HEK293 (cell line): ENCODE results near the gene SLC33A1.

ENCODE experiments used
- CTCF ChIA-PET: fragments of 350-600 bp; formaldehyde crosslinking; extraction: SDS; loops from one replicate; lab custom pipeline; 2021; ENCODE audit warnings: antibody characterized with exemption; lab: Yijun Ruan, JAX
- POLR2A ChIA-PET: fragments of 300-600 bp; formaldehyde crosslinking; extraction: SDS; loops from one replicate; lab custom pipeline; 2020; ENCODE audit warnings: antibody characterized with exemption, inconsistent platforms; lab: Yijun Ruan, JAX
- H3K27ac ChIP-seq: fragments of 200-500 bp; sonication (Bioruptor generic); 2 replicates; pipeline ENCODE4 v1.5.1; 2014; ENCODE audit warnings: low read depth, low read length, control low read depth, inconsistent platforms; ENCODE audit errors: extremely low read depth
- H3K36me3 ChIP-seq, 2 experiments: fragments of 200-500 bp in 1 of 2; sonication (Bioruptor generic) in 1 of 2; 1 replicate in 1 of 2; 2 replicates in 1 of 2; pipeline ENCODE4 v1.5.1; 2014 to 2017; ENCODE audit warnings: inconsistent platforms in 2 of 2, low read length in 2 of 2; ENCODE audit not compliant: control insufficient read depth in 2 of 2, insufficient read depth in 1 of 2
- H3K4me1 ChIP-seq: fragments of 200-500 bp; sonication (Bioruptor generic); 2 replicates; pipeline ENCODE4 v1.5.1; 2014; ENCODE audit warnings: mild to moderate bottlenecking, low read length, inconsistent platforms; ENCODE audit not compliant: control insufficient read depth, insufficient read depth
- H3K4me3 ChIP-seq: 2 replicates; pipeline ENCODE4 v1.5.1; 2011; ENCODE audit warnings: low read depth, mild to moderate bottlenecking, control low read depth, low read length, moderate library complexity
- H3K9me3 ChIP-seq: fragments of 200-500 bp; sonication (Bioruptor generic); 2 replicates; pipeline ENCODE4 v1.5.1; 2014; ENCODE audit warnings: low read depth, low read length, inconsistent platforms; ENCODE audit not compliant: control insufficient read depth, insufficient read depth
- HIC1 ChIP-seq: fragments of 450-650 bp; formaldehyde crosslinking; IDR thresholded peaks from 2 replicates; pipeline ENCODE4 v1.5.1; 2016; ENCODE audit warnings: missing biosample characterization, missing genetic modification characterization
- KLF9 ChIP-seq: fragments of 450-650 bp; formaldehyde crosslinking; IDR thresholded peaks from 2 replicates; pipeline ENCODE4 v1.5.1; 2016; ENCODE audit warnings: missing biosample characterization, missing genetic modification characterization, low read depth
- OVOL3 ChIP-seq: fragments of 450-650 bp; formaldehyde crosslinking; IDR thresholded peaks from 2 replicates; pipeline ENCODE4 v1.5.1; 2016; ENCODE audit warnings: missing biosample characterization, missing genetic modification characterization
- SP3 ChIP-seq: fragments of 450-650 bp; formaldehyde crosslinking; IDR thresholded peaks from 2 replicates; pipeline ENCODE4 v1.5.1; 2016; ENCODE audit warnings: missing biosample characterization, missing genetic modification characterization
- YY1 ChIP-seq: fragments of 450-650 bp; formaldehyde crosslinking; IDR thresholded peaks from 2 replicates; pipeline ENCODE4 v1.5.1; 2018; ENCODE audit warnings: missing biosample characterization, missing genetic modification characterization
- ZBTB1 ChIP-seq: fragments of 450-650 bp; formaldehyde crosslinking; IDR thresholded peaks from 2 replicates; pipeline ENCODE4 v1.5.1; 2016; ENCODE audit warnings: missing biosample characterization, missing genetic modification characterization
- ZBTB17 ChIP-seq: fragments of 450-650 bp; formaldehyde crosslinking; IDR thresholded peaks from 2 replicates; pipeline ENCODE4 v1.5.1; 2016; ENCODE audit warnings: missing biosample characterization, missing genetic modification characterization
- ZEB2 ChIP-seq: fragments of 450-650 bp; formaldehyde crosslinking; IDR thresholded peaks from 2 replicates; pipeline ENCODE4 v1.5.1; 2016; ENCODE audit warnings: missing biosample characterization, missing genetic modification characterization
- ZFP69B ChIP-seq: fragments of 450-650 bp; formaldehyde crosslinking; IDR thresholded peaks from 2 replicates; pipeline ENCODE4 v1.5.1; 2016; ENCODE audit warnings: missing biosample characterization, missing genetic modification characterization
- ZNF112 ChIP-seq: fragments of 450-650 bp; formaldehyde crosslinking; IDR thresholded peaks from 2 replicates; pipeline ENCODE4 v1.5.0; 2017; ENCODE audit warnings: missing biosample characterization, missing genetic modification characterization
- ZNF121 ChIP-seq: fragments of 450-650 bp; formaldehyde crosslinking; IDR thresholded peaks from 2 replicates; pipeline ENCODE4 v1.5.1; 2016; ENCODE audit warnings: missing biosample characterization, missing genetic modification characterization
- ZNF169 ChIP-seq: fragments of 450-650 bp; formaldehyde crosslinking; IDR thresholded peaks from 2 replicates; pipeline ENCODE4 v1.5.1; 2016; ENCODE audit warnings: missing biosample characterization, missing genetic modification characterization
- ZNF19 ChIP-seq: fragments of 450-650 bp; formaldehyde crosslinking; IDR thresholded peaks from 2 replicates; pipeline ENCODE4; 2016; ENCODE audit warnings: missing biosample characterization, missing genetic modification characterization, low read depth
- ZNF23 ChIP-seq: fragments of 450-650 bp; formaldehyde crosslinking; IDR thresholded peaks from 2 replicates; pipeline ENCODE4 v1.5.1; 2016; ENCODE audit warnings: missing biosample characterization, missing genetic modification characterization, borderline replicate concordance
- ZNF248 ChIP-seq: fragments of 450-650 bp; formaldehyde crosslinking; IDR thresholded peaks from 2 replicates; pipeline ENCODE4 v1.5.1; 2017; ENCODE audit warnings: missing biosample characterization, missing genetic modification characterization
- ZNF280C ChIP-seq: fragments of 450-650 bp; formaldehyde crosslinking; IDR thresholded peaks from 2 replicates; pipeline ENCODE4 v1.5.1; 2016; ENCODE audit warnings: missing biosample characterization, missing genetic modification characterization
- ZNF354C ChIP-seq: fragments of 450-650 bp; formaldehyde crosslinking; IDR thresholded peaks from 2 replicates; pipeline ENCODE4 v1.5.1; 2016; ENCODE audit warnings: missing biosample characterization, missing genetic modification characterization, low read depth, borderline replicate concordance
- ZNF596 ChIP-seq: fragments of 450-650 bp; IDR thresholded peaks from 2 replicates; pipeline ENCODE4 v1.5.0; 2018; ENCODE audit warnings: missing biosample characterization, mild to moderate bottlenecking, missing genetic modification characterization, moderate library complexity
- ZNF664 ChIP-seq: fragments of 450-650 bp; formaldehyde crosslinking; IDR thresholded peaks from 2 replicates; pipeline ENCODE4 v1.5.1; 2016; ENCODE audit warnings: missing biosample characterization, missing genetic modification characterization
- ZNF670 ChIP-seq: fragments of 450-650 bp; formaldehyde crosslinking; IDR thresholded peaks from 2 replicates; pipeline ENCODE4 v1.5.1; 2016; ENCODE audit warnings: missing biosample characterization, missing genetic modification characterization, low read depth
- ZNF701 ChIP-seq: fragments of 450-650 bp; formaldehyde crosslinking; IDR thresholded peaks from 2 replicates; pipeline ENCODE4 v1.5.1; 2016; ENCODE audit warnings: missing biosample characterization, missing genetic modification characterization
- TF ChIP-seq, protein P1 (sequence below): fragments of 450-650 bp; formaldehyde crosslinking; IDR thresholded peaks from 2 replicates; pipeline ENCODE4 v1.5.1; 2016; ENCODE audit warnings: missing biosample characterization, missing genetic modification characterization

Gene SLC33A1

GRCh38 chr3:155805802-155806618, 48.2 kb downstream of the SLC33A1 start, which contains the start of gene C3orf33 (continued):
- TF ChIP-seq ZNF354C (tag by site-specific recombination) (no peak), YY1 (tag by site-specific recombination) (peak; percentile 83), ZNF280C (no peak), ZEB2 (tag by site-specific recombination) (peak; percentile 72), KLF9 (tag by site-specific recombination) (0 out of 2 replicates have a peak, but pooled peaks have one; percentile 38), ZNF19 (no peak), SP3 (tag by site-specific recombination) (no peak), ZNF248 (tag by site-specific recombination) (no peak), ZFP69B (tag by site-specific recombination) (peak; percentile 90), ZBTB17 (tag by site-specific recombination) (no peak), ZNF701 (tag by site-specific recombination) (no peak)

DNA sequence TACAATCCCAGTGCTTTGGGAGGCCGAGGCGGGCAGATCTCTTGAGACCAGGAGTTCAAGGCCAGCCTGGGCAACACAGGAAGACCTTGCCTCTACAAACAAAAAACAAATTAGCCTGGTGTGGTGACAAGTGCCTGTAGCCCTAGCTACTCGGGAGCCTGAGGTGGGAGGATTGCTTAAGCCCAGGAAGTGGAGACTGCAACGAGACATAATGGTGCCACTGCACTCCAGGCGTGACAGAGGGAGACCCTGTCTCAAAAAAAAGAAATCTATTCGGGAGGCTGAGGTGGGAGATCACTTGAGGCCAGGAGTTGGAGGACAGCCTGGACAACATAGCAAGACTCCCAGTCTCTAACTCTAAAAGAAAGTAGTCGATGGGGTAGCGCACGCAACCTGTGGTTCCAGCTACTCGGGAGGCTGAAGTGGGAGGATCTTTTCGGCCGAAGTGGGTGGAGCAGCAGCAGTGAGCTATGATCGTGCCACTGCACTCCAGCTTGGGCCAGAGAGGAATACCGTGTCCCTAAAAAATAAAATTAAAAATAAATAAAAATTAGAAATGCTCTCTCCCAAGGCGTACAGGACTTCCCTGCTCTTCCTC, 48.9 kb downstream of the SLC33A1 start:
- peaks cover 0 to 13% of the 10 kb centered on the region in 2 experiments for H3K36me3 ChIP-seq
- H3K27ac ChIP-seq = no peak overlapping the region
- no peaks in the 10 kb centered on the region for H3K4me1 ChIP-seq
- H3K4me3 ChIP-seq = peak overlapping the region; percentile 61
- TF ChIP-seq ZNF112 = no peak
- no peak for TF ChIP-seq ZBTB1 (tag by site-specific recombination)
- no peak for TF ChIP-seq ZNF596
- TF ChIP-seq ZNF664 = no peak
- TF ChIP-seq, protein P1, sequence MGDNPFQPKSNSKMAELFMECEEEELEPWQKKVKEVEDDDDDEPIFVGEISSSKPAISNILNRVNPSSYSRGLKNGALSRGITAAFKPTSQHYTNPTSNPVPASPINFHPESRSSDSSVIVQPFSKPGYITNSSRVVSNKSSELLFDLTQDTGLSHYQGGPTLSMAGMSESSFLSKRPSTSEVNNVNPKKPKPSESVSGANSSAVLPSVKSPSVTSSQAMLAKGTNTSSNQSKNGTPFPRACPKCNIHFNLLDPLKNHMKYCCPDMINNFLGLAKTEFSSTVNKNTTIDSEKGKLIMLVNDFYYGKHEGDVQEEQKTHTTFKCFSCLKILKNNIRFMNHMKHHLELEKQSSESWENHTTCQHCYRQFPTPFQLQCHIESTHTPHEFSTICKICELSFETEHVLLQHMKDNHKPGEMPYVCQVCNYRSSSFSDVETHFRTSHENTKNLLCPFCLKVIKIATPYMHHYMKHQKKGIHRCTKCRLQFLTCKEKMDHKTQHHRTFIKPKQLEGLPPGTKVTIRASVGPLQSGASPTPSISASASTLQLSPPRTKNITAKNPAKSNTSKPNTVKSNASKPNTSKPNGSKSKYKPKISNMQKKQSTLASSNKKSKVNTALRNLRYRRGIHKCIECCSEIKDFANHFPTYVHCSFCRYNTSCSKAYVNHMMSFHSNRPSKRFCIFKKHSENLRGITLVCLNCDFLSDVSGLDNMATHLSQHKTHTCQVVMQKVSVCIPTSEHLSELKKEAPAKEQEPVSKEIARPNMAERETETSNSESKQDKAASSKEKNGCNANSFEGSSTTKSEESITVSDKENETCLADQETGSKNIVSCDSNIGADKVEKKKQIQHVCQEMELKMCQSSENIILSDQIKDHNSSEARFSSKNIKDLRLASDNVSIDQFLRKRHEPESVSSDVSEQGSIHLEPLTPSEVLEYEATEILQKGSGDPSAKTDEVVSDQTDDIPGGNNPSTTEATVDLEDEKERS (tag by site-specific recombination) = 0 out of 2 replicates have a peak, but pooled peaks have one; percentile 57
- TF ChIP-seq HIC1 (tag by site-specific recombination) = no peak
- no peak for TF ChIP-seq ZNF670 (tag by site-specific recombination)
- TF ChIP-seq ZNF23 (tag by site-specific recombination) = no peak
- TF ChIP-seq OVOL3 (tag by site-specific recombination) = no peak
- no peak for TF ChIP-seq ZNF169 (tag by site-specific recombination)
- TF ChIP-seq ZNF121 = peak; percentile 58; the same call in 1 of the 2 replicates
- ChIA-PET POLR2A (interaction anchor here (0.7 to 1.7 kb wide), 7 partner anchors 8 to 65 kb away, joined by 3 to 12 read pairs (median 5); partner anchors contain the start of genes GMPS, PLCH1 and SLC33A1), CTCF (interaction anchor here (0.6 to 2.3 kb wide), 23 partner anchors 10 to 346 kb away, joined by 3 to 19 read pairs (median 4); partner anchors contain the start of gene SLC33A1)
- H3K9me3 ChIP-seq = no peaks in the 10 kb centered on the region
